Skeletal muscle cell (primary cell): Measurements from ENCODE around the gene MAP4K4.

Experiments
- DNase-seq: peaks from one replicate; pipeline ENCODE4 v3.0.0-alpha.2; 2010; ENCODE audit warnings: low read depth
- H3K4me3 ChIP-seq: 2 replicates; pipeline ENCODE4 v1.5.1; 2011; ENCODE audit warnings: low read depth, mild to moderate bottlenecking, control low read depth, low read length, moderate library complexity

Gene MAP4K4

GRCh38 chr2:101821828-101822458 lies 124.4 kb downstream of the MAP4K4 start:
- DNase-seq = no peak
- H3K4me3 ChIP-seq = no peak overlapping the region

- no peak overlapping the region for H3K4me3 ChIP-seq
Measured at GRCh38 chr2:101823347-101823791, 125.9 kb downstream of the MAP4K4 start.

GRCh38 chr2:101823859-101824258 lies 126.4 kb downstream of the MAP4K4 start:
- H3K4me3 ChIP-seq = no peak overlapping the region
- DNase-seq = no peak

More at GRCh38 chr2:101823347-101823791, 125.9 kb downstream of the MAP4K4 start:
- no peak for DNase-seq

- H3K4me3 ChIP-seq = no peak overlapping the region
- DNase-seq = no peak
Measured at GRCh38 chr2:101826716-101827115, 129.2 kb downstream of the MAP4K4 start.

- DNase-seq = no peak
- H3K4me3 ChIP-seq = no peak overlapping the region
Measured at GRCh38 chr2:101827246-101827645, 129.7 kb downstream of the MAP4K4 start.

GRCh38 chr2:101828257-101828656 lies 130.8 kb downstream of the MAP4K4 start:
- no peak overlapping the region for H3K4me3 ChIP-seq
- DNase-seq = no peak

GRCh38 chr2:101828673-101829334 lies 131.3 kb downstream of the MAP4K4 start:
- H3K4me3 ChIP-seq = no peak overlapping the region
- no peak for DNase-seq

- no peak overlapping the region for H3K4me3 ChIP-seq
- no peak for DNase-seq
Measured at GRCh38 chr2:101829429-101829828, 131.9 kb downstream of the MAP4K4 start.

GRCh38 chr2:101830146-101830545 lies 132.6 kb downstream of the MAP4K4 start:
- no peak for DNase-seq

GRCh38 chr2:101830555-101830954 lies 133.0 kb downstream of the MAP4K4 start:
- no peak for DNase-seq
- no peak overlapping the region for H3K4me3 ChIP-seq

More at GRCh38 chr2:101830146-101830545, 132.6 kb downstream of the MAP4K4 start:
- H3K4me3 ChIP-seq = no peak overlapping the region

- no peak for DNase-seq
- no peak overlapping the region for H3K4me3 ChIP-seq
Measured at GRCh38 chr2:101831351-101831865, 133.9 kb downstream of the MAP4K4 start.

GRCh38 chr2:101832114-101832513 lies 134.6 kb downstream of the MAP4K4 start:
- no peak for DNase-seq
- H3K4me3 ChIP-seq = no peak overlapping the region

GRCh38 chr2:101833890-101834523 lies 136.5 kb downstream of the MAP4K4 start:
- no peak for DNase-seq
- H3K4me3 ChIP-seq = no peak overlapping the region

GRCh38 chr2:101837354-101837753 lies 139.8 kb downstream of the MAP4K4 start:
- no peak for DNase-seq
- H3K4me3 ChIP-seq = no peak overlapping the region

GRCh38 chr2:101841679-101842327 lies 144.3 kb downstream of the MAP4K4 start:
- DNase-seq = no peak
- H3K4me3 ChIP-seq = no peak overlapping the region

GRCh38 chr2:101842471-101842870 lies 145.0 kb downstream of the MAP4K4 start:
- DNase-seq = no peak
- H3K4me3 ChIP-seq = no peak overlapping the region

GRCh38 chr2:101843048-101843447 lies 145.5 kb downstream of the MAP4K4 start:
- DNase-seq = no peak
- H3K4me3 ChIP-seq = no peak overlapping the region

GRCh38 chr2:101843471-101843870 lies 146.0 kb downstream of the MAP4K4 start:
- no peak for DNase-seq
- H3K4me3 ChIP-seq = no peak overlapping the region

GRCh38 chr2:101844055-101844635 lies 146.6 kb downstream of the MAP4K4 start:
- no peak for DNase-seq
- no peak overlapping the region for H3K4me3 ChIP-seq

- H3K4me3 ChIP-seq = no peak overlapping the region
- no peak for DNase-seq
Measured at GRCh38 chr2:101846973-101847372, 149.5 kb downstream of the MAP4K4 start.
